Myocyte (in vitro differentiated cells): ENCODE results near the gene MSH2. TPM values are rescaled to one million over a fixed set of nuclear protein-coding genes. Genes with fewer than 3 reads are reported as not detected.

Experiments
- DNase-seq: peaks from one replicate; pipeline ENCODE4 v3.0.0-alpha.2; 2012; ENCODE audit warnings: low read depth
- microRNA counts: library from miRNA; unstranded; fragments of <30 nt; microRNA quantifications from one replicate; lab custom pipeline; 2016
- microRNA-seq: library from miRNA; unstranded; fragments of <30 nt; microRNA quantifications from one replicate; pipeline ENCODE4, GENCODE V29; 2016
- total RNA-seq: library from RNA; depleted of rRNA; stranded (reverse); fragments of >200 nt; gene quantifications from 2 replicates; pipeline ENCODE4 v1.2.3, GENCODE V29; 2014

Gene MSH2
- total RNA-seq, 1 donor from 2014 or later = 17.2 TPM

GRCh38 chr2:47530105-47530760, 127.3 kb downstream of the MSH2 start:
- DNase-seq = no peak

GRCh38 chr2:47531378-47532042, 128.6 kb downstream of the MSH2 start:
- no peak for DNase-seq

MicroRNA genes within 50 kb of the gene (microRNA counts, 767-probe panel; counts per million panel counts)
- not detected for microRNA hsa-miR-559 (lab: Ali Mortazavi, UCI)

Small RNA genes within 50 kb of the gene (microRNA-seq; reads per million reads assigned to microRNA genes)
- not detected for gene MIR559

Other genes starting within 250 kb of the MSH2 start
- 0.24 TPM in 1 of 2 replicates, not detected in the other for gene STPG4, start 247.8 kb upstream of the MSH2 start, total RNA-seq
- gene CALM2, start 226.6 kb upstream of the MSH2 start, total RNA-seq = 357 and 483 TPM in 2 replicates
- gene EPCAM, start 33.8 kb upstream of the MSH2 start, total RNA-seq = 0.11 TPM in 1 of 2 replicates, not detected in the other
- gene KCNK12, start 167.8 kb downstream of the MSH2 start, total RNA-seq = not detected in 2 replicates